Lower lobe of right lung (tissue), 2 donors: ENCODE results near the gene AIRE. TPM values are rescaled to one million over a fixed set of nuclear protein-coding genes. Genes with fewer than 3 reads are reported as not detected.

ENCODE experiments used
- ATAC-seq, 2 donors: fragments of 200-7000 bp; cut with Tn5 transposase; one replicate each; pipeline ENCODE4 v1.9.1; 2020 to 2022; ENCODE audit warnings: mild to moderate bottlenecking in 2 of 2, moderate library complexity in 2 of 2
- DNase-seq: peaks from one replicate; pipeline ENCODE4 v3.0.0-alpha.2; 2020
- H3K27ac ChIP-seq: fragments of 200-600 bp; one replicate; pipeline ENCODE4 v1.8.0; 2022
- H3K27me3 ChIP-seq: fragments of 200-600 bp; one replicate; pipeline ENCODE4 v1.8.0; 2022; ENCODE audit warnings: low read depth
- H3K36me3 ChIP-seq: fragments of 200-600 bp; one replicate; pipeline ENCODE4 v1.8.0; 2022; ENCODE audit warnings: mild to moderate bottlenecking
- H3K4me1 ChIP-seq: fragments of 200-600 bp; one replicate; pipeline ENCODE4 v1.8.0; 2022
- H3K4me3 ChIP-seq: fragments of 200-600 bp; one replicate; pipeline ENCODE4 v1.8.0; 2022; ENCODE audit warnings: mild to moderate bottlenecking
- H3K9me3 ChIP-seq: fragments of 200-600 bp; one replicate; pipeline ENCODE4 v1.8.0; 2022
- CTCF ChIP-seq: fragments of 200-600 bp; IDR thresholded peaks from one replicate; pipeline ENCODE4 v1.8.0; 2022; ENCODE audit warnings: antibody characterized with exemption, mild to moderate bottlenecking
- intact Hi-C: fragments of 100-400 bp; cut with DNase I; formaldehyde crosslinking; loops from one replicate; pipeline ENCODE4 v1.11.0; 2022
- total RNA-seq: library from RNA; stranded (reverse); fragmentation: NEBNext Ultra II Directional; extraction: Animal tissue kit (Norgen Biotek cat#: 25700); gene quantifications from one replicate; pipeline ENCODE4 v1.2.1, GENCODE V29; 2021
- donor health status: DM: no; HTN: yes; CAD: no; lungs with severe emphysema.

The AIRE gene
- total RNA-seq, 1 donor from 2014 or later = not detected

- intact Hi-C loops = no loop called here
- DNase-seq = no peak
- no peak for ATAC-seq
- no peak overlapping the region for H3K27ac ChIP-seq
- no peaks in the 10 kb centered on the region for H3K9me3 ChIP-seq
- peaks cover 27% of the 10 kb centered on the region for H3K27me3 ChIP-seq
- H3K36me3 ChIP-seq = no peaks in the 10 kb centered on the region
- peaks cover 5% of the 10 kb centered on the region for H3K4me1 ChIP-seq
- no peak overlapping the region for H3K4me3 ChIP-seq
- TF ChIP-seq CTCF = no peak
These were observed 525 bp downstream of the AIRE start for GRCh38 chr21:44286086-44286715.

- Histone ChIP-seq H3K27ac (no peak overlapping the region), H3K27me3 (peaks cover 27% of the 10 kb centered on the region), H3K4me3 (no peak overlapping the region), H3K36me3 (no peaks in the 10 kb centered on the region), H3K9me3 (no peaks in the 10 kb centered on the region), H3K4me1 (peaks cover 5% of the 10 kb centered on the region)
- no peak for TF ChIP-seq CTCF
- no peak for ATAC-seq
- no peak for DNase-seq
- intact Hi-C loops = no loop called here
These were observed 1.3 kb downstream of the AIRE start for GRCh38 chr21:44286716-44287632.

- ATAC-seq = no peak
- Histone ChIP-seq H3K9me3 (no peaks in the 10 kb centered on the region), H3K4me1 (peaks cover 5% of the 10 kb centered on the region), H3K27ac (no peak overlapping the region), H3K4me3 (no peak overlapping the region), H3K36me3 (no peaks in the 10 kb centered on the region), H3K27me3 (peaks cover 23% of the 10 kb centered on the region)
- intact Hi-C loops = no loop called here
- no peak for DNase-seq
- TF ChIP-seq CTCF = no peak
These were observed 2.8 kb downstream of the AIRE start for GRCh38 chr21:44288251-44289110.

GRCh38 chr21:44289381-44290010 is 3.8 kb downstream of the AIRE start:
- no peak overlapping the region for H3K4me3 ChIP-seq
- H3K36me3 ChIP-seq = no peaks in the 10 kb centered on the region
- DNase-seq (no peak), ATAC-seq (no peak)
- no peak overlapping the region for H3K27ac ChIP-seq
- H3K4me1 ChIP-seq = peaks cover 8% of the 10 kb centered on the region
- no peaks in the 10 kb centered on the region for H3K9me3 ChIP-seq
- no peak for TF ChIP-seq CTCF
- intact Hi-C loops = no loop called here
- H3K27me3 ChIP-seq = peaks cover 23% of the 10 kb centered on the region
